Endodermal cell (in vitro differentiated cells): Measurements from ENCODE around the gene IL3RA. TPM values are rescaled to one million over a fixed set of nuclear protein-coding genes. Genes with fewer than 3 reads are reported as not detected.
A peak's percentile ranks its signal among the peaks of the same experiment; 100 is the strongest.

Experiments used
- DNase-seq: peaks from one replicate; pipeline ENCODE4 v3.0.0-alpha.2; 2017
- H3K27ac ChIP-seq: 2 replicates; pipeline ENCODE4 v1.5.1; 2013; ENCODE audit warnings: mild to moderate bottlenecking, low read depth, low read length, moderate library complexity
- H3K27me3 ChIP-seq: 2 replicates; pipeline ENCODE4 v1.6.1; 2013; ENCODE audit warnings: mild to moderate bottlenecking, low read length, moderate library complexity; ENCODE audit not compliant: insufficient read depth, control insufficient read depth, poor library complexity, severe bottlenecking
- H3K36me3 ChIP-seq: 2 replicates; pipeline ENCODE4 v1.7.0; 2013; ENCODE audit warnings: mild to moderate bottlenecking, low read length, moderate library complexity; ENCODE audit not compliant: control insufficient read depth, insufficient read depth
- H3K4me1 ChIP-seq: one replicate; pipeline ENCODE4 v1.7.0; 2013; ENCODE audit warnings: low read length; ENCODE audit not compliant: control insufficient read depth, insufficient read depth
- H3K4me3 ChIP-seq: 2 replicates; pipeline ENCODE4 v1.5.1; 2013; ENCODE audit warnings: mild to moderate bottlenecking, low read length, moderate library complexity
- H3K9ac ChIP-seq: 2 replicates; pipeline ENCODE4 v1.6.1; 2013; ENCODE audit warnings: mild to moderate bottlenecking, low read length, moderate library complexity; ENCODE audit not compliant: poor library complexity, severe bottlenecking; ENCODE audit errors: extremely low read depth
- H3K9me3 ChIP-seq: 2 replicates; pipeline ENCODE4 v1.6.1; 2013; ENCODE audit warnings: mild to moderate bottlenecking, low read length, moderate library complexity; ENCODE audit not compliant: control insufficient read depth
- H3K27ac Mint-ChIP-seq: 2 replicates; pipeline ENCODE4 v1.8.0; 2020; ENCODE audit warnings: mixed read lengths
- H3K27me3 Mint-ChIP-seq: 2 replicates; pipeline ENCODE4 v1.8.0; 2021; ENCODE audit warnings: mild to moderate bottlenecking, mixed read lengths; ENCODE audit not compliant: insufficient read depth
- H3K36me3 Mint-ChIP-seq: 2 replicates; pipeline ENCODE4 v1.8.0; 2020; ENCODE audit warnings: low read depth, mixed read lengths
- H3K4me1 Mint-ChIP-seq: 2 replicates; pipeline ENCODE4 v1.8.0; 2020; ENCODE audit warnings: mixed read lengths
- H3K4me3 Mint-ChIP-seq: 2 replicates; pipeline ENCODE4 v1.8.0; 2020; ENCODE audit warnings: mild to moderate bottlenecking, moderate library complexity, mixed read lengths
- H3K9me3 Mint-ChIP-seq: 2 replicates; pipeline ENCODE4 v1.8.0; 2020; ENCODE audit warnings: mild to moderate bottlenecking, mixed read lengths
- CTCF ChIP-seq: fragments of 200-600 bp; sonication (generic); conservative IDR thresholded peaks from 2 replicates; pipeline ENCODE4 v1.5.0; 2021; ENCODE audit warnings: antibody characterized with exemption, mild to moderate bottlenecking
- WGBS, 2 experiments: methylation state at CpG; one replicate each; pipeline versions ENCODE4 v1.1.5 to v1.1.7; 2013; ENCODE audit warnings: missing lambda C conversion rate in 2 of 2, mixed read lengths in 1 of 2; ENCODE audit not compliant: insufficient coverage in 1 of 2, insufficient read length in 1 of 2; 5-methylcytosine and 5-hydroxymethylcytosine counted together
- total RNA-seq, 2 donors: library from RNA; stranded (reverse); fragmentation: NEBNext Ultra II Directional in 1 of 2; extraction: Animal tissue kit (Norgen Biotek cat#: 25700) in 1 of 2; gene quantifications; 2 replicates in 1 of 2; 3 replicates in 1 of 2; pipeline ENCODE4 v1.2.1, GENCODE V29; 2021

IL3RA gene
- total RNA-seq, 2 donors from 2014 or later: not detected

- Histone ChIP-seq H3K9me3 (peaks cover 35% of the 10 kb centered on the region), H3K36me3 (peaks cover 57% of the 10 kb centered on the region), H3K4me1 (no peaks in the 10 kb centered on the region), H3K27me3 (no peaks in the 10 kb centered on the region), H3K4me3 (no peak overlapping the region), H3K9ac (no peak overlapping the region), H3K27ac (no peak overlapping the region)
- no peak for DNase-seq
- H3K36me3 Mint-ChIP-seq: peaks cover 59% of the 10 kb centered on the region
- WGBS, 2 experiments: 89 to 95% methylated on average over 17 to 29 of the region's 29 CpGs
- H3K4me3 Mint-ChIP-seq: no peak overlapping the region
- no peak overlapping the region for H3K27ac Mint-ChIP-seq
- no peak for TF ChIP-seq CTCF
- no peaks in the 10 kb centered on the region for H3K27me3 Mint-ChIP-seq
- H3K4me1 Mint-ChIP-seq: peaks cover 12% of the 10 kb centered on the region
- H3K9me3 Mint-ChIP-seq: peaks cover 32% of the 10 kb centered on the region
Observed at GRCh38 chrX:1418901-1419544, 82.4 kb downstream of the IL3RA start.

GRCh38 chrX:1419545-1420355 is 83.2 kb downstream of the IL3RA start:
- Histone ChIP-seq H3K9ac (no peak overlapping the region), H3K4me3 (no peak overlapping the region), H3K4me1 (no peaks in the 10 kb centered on the region), H3K27ac (no peak overlapping the region), H3K36me3 (peaks cover 54% of the 10 kb centered on the region), H3K9me3 (peaks cover 35% of the 10 kb centered on the region), H3K27me3 (no peaks in the 10 kb centered on the region)
- no peak overlapping the region for H3K4me3 Mint-ChIP-seq
- no peaks in the 10 kb centered on the region for H3K27me3 Mint-ChIP-seq
- peaks cover 12% of the 10 kb centered on the region for H3K4me1 Mint-ChIP-seq
- WGBS, 2 experiments: 87% methylated on average over 18 to 19 of the region's 19 CpGs
- no peak for DNase-seq
- no peak for TF ChIP-seq CTCF
- H3K27ac Mint-ChIP-seq: peak overlapping the region; percentile 27
- peaks cover 35% of the 10 kb centered on the region for H3K9me3 Mint-ChIP-seq
- peaks cover 58% of the 10 kb centered on the region for H3K36me3 Mint-ChIP-seq

DNA sequence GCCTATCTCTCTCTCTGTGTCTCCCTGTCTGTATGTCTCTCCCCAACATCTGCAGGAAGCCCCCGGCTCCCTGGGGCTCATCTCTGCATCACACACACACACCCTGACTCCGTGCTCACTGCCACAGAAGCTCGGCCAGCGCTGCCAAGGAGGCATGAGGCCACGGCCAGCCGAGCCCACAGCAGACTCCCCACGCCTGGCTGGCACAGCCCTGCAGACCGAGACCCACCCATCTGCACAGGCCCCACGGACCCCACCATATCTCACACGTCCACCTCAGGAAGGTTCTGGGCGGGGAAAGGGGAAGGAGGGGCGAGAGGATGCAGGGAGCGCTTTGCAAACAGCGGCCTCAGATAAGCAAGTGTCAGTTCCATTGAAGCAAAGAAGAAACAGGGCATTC is 83.8 kb downstream of the IL3RA start:
- TF ChIP-seq CTCF: no peak
- no peaks in the 10 kb centered on the region for H3K27me3 Mint-ChIP-seq
- peaks cover 38% of the 10 kb centered on the region for H3K9me3 Mint-ChIP-seq
- Histone ChIP-seq H3K9me3 (peaks cover 35% of the 10 kb centered on the region), H3K4me1 (no peaks in the 10 kb centered on the region), H3K4me3 (no peak overlapping the region), H3K36me3 (peaks cover 60% of the 10 kb centered on the region), H3K27ac (no peak overlapping the region), H3K9ac (no peak overlapping the region), H3K27me3 (no peaks in the 10 kb centered on the region)
- DNase-seq: no peak
- H3K27ac Mint-ChIP-seq: peak overlapping the region; percentile 24
- H3K4me3 Mint-ChIP-seq: no peak overlapping the region
- H3K4me1 Mint-ChIP-seq: peaks cover 12% of the 10 kb centered on the region
- WGBS, 2 experiments: 85 to 100% methylated on average over 4 to 13 of the region's 14 CpGs
- H3K36me3 Mint-ChIP-seq: peaks cover 60% of the 10 kb centered on the region
